ENCODE results near the gene KIAA2012.

DNA sequence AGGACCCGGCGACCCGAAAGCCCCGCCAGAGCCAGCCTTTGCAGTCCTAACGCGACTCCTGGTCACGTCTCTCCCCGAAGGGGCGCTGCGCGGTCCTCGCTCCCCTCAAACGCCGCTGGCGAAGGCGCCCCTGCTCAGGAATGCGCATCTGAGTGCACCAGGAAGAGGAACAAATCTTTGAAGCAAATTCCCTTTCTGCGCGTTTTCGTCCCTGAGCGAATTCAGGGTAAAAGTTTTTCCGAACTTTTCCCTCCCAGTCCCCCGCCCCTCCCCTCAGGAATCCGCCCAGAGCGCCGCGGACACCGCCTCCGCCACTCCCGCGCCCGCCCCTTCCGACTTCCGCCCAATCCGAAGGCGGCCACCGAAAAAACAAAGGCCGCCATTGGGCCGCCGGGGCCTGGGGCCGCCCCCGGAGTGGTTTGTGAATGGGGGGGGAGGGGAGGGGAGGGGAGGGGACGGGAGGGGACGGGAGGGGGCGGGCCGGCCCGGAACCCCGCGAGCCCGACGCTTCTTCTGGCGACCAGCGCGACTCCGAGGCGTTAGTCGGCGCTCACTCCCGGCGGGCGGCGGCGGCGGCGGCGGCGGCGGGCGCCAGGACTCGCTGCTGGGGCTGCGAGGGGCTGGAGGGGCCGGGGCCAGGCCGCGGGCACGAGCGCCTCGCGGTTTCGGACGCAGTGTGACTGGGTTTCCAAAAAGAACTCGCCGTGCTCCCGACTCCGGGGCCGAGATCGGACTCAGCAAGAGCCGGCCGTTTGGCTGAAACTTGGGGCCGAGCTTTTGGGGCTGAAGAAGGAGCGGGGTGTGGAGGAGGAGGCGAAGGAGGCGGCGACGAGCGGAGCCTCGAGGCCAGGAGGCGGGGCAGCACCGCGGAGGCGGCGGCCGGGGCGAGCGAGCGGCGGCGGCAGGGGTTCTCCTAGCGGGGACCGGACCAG, 39.5 kb upstream of the KIAA2012 start, which contains the start of gene FZD7:
- TF ChIP-seq, protein P1, sequence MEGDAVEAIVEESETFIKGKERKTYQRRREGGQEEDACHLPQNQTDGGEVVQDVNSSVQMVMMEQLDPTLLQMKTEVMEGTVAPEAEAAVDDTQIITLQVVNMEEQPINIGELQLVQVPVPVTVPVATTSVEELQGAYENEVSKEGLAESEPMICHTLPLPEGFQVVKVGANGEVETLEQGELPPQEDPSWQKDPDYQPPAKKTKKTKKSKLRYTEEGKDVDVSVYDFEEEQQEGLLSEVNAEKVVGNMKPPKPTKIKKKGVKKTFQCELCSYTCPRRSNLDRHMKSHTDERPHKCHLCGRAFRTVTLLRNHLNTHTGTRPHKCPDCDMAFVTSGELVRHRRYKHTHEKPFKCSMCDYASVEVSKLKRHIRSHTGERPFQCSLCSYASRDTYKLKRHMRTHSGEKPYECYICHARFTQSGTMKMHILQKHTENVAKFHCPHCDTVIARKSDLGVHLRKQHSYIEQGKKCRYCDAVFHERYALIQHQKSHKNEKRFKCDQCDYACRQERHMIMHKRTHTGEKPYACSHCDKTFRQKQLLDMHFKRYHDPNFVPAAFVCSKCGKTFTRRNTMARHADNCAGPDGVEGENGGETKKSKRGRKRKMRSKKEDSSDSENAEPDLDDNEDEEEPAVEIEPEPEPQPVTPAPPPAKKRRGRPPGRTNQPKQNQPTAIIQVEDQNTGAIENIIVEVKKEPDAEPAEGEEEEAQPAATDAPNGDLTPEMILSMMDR (IDR thresholded peaks at IDR 0.05) = peak in 2 of 4 experiments; percentile 1 to 24
- peak; percentile 71 to 84 for TF ChIP-seq POLR2A (IDR thresholded peaks at IDR 0.05)

Measured in uterus (tissue), 2 donors.